Upper lobe of left lung (tissue), 4 donors: ENCODE results near the gene ADCY3.

Experiments used
- EP300 ChIP-seq, 4 donors: sonication (generic); formaldehyde crosslinking; IDR thresholded peaks; one replicate each; pipeline ENCODE4 v1.5.1; 2017; ENCODE audit warnings: antibody characterized with exemption in 4 of 4, control low read depth in 2 of 4
- POLR2A ChIP-seq, 4 donors: fragments of 450-650 bp; IDR thresholded peaks; one replicate each; pipeline ENCODE4 v1.5.1; 2016 to 2017; ENCODE audit warnings: antibody characterized with exemption in 4 of 4, mild to moderate bottlenecking in 2 of 4
- POLR2AphosphoS5 ChIP-seq, 2 donors: sonication (generic); formaldehyde crosslinking; IDR thresholded peaks; one replicate each; pipeline ENCODE4 v1.5.1; 2017; ENCODE audit warnings: antibody characterized with exemption in 2 of 2
- TF ChIP-seq, protein P1 (sequence below), 6 experiments: fragments of 450-650 bp in 4 of 6; fragments of 200-600 bp in 2 of 6; sonication (generic) in 2 of 6; IDR thresholded peaks; one replicate each; pipeline ENCODE4 v1.5.1; 2016 to 2019; ENCODE audit warnings: antibody characterized with exemption in 6 of 6

DNA sequence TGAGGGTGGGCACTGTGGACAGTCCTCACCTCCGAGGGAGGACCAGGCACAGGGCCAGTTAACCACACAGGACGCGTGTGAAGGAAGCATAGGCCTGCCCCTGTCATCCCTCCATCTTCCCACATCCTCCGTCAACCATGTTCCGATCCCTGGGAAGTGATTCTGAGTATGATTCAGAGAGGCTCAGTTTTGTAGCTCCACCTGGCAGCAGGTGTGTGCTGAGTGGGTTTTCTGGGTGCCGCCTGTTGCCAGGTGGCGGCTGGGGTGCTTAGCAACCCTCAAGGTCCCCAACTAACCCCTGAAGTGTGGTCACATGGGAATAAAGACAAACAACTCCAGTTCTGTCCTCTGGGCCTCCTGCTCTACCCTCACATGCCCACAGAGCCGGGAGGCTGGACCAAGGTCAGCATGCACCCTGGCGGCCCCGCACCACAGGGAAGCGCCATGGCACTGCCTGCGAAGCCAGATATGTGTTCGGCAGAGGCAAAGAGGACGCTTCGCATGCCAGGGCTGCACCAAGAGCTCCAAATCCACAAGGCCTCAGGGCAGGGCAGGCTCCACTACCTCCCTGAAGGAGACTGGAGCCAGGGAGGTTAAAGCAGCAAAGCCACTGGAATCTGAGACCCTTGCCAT is 60.0 kb downstream of the ADCY3 start:
- TF ChIP-seq, protein P1, sequence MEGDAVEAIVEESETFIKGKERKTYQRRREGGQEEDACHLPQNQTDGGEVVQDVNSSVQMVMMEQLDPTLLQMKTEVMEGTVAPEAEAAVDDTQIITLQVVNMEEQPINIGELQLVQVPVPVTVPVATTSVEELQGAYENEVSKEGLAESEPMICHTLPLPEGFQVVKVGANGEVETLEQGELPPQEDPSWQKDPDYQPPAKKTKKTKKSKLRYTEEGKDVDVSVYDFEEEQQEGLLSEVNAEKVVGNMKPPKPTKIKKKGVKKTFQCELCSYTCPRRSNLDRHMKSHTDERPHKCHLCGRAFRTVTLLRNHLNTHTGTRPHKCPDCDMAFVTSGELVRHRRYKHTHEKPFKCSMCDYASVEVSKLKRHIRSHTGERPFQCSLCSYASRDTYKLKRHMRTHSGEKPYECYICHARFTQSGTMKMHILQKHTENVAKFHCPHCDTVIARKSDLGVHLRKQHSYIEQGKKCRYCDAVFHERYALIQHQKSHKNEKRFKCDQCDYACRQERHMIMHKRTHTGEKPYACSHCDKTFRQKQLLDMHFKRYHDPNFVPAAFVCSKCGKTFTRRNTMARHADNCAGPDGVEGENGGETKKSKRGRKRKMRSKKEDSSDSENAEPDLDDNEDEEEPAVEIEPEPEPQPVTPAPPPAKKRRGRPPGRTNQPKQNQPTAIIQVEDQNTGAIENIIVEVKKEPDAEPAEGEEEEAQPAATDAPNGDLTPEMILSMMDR (IDR thresholded peaks at IDR 0.05), result no peak
- TF ChIP-seq EP300 (IDR thresholded peaks at IDR 0.05) (no peak), POLR2A (IDR thresholded peaks at IDR 0.05) (no peak), POLR2AphosphoS5 (IDR thresholded peaks at IDR 0.05) (no peak)
